HEK293 (cell line): Measurements from ENCODE around the gene HSD17B10.

Experiments used
- CTCF ChIA-PET: fragments of 350-600 bp; formaldehyde crosslinking; extraction: SDS; loops from one replicate; lab custom pipeline; 2021; ENCODE audit warnings: antibody characterized with exemption; lab: Yijun Ruan, JAX
- POLR2A ChIA-PET: fragments of 300-600 bp; formaldehyde crosslinking; extraction: SDS; loops from one replicate; lab custom pipeline; 2020; ENCODE audit warnings: antibody characterized with exemption, inconsistent platforms; lab: Yijun Ruan, JAX
- H3K27ac ChIP-seq: fragments of 200-500 bp; sonication (Bioruptor generic); 2 replicates; pipeline ENCODE4 v1.5.1; 2014; ENCODE audit warnings: low read depth, low read length, control low read depth, inconsistent platforms; ENCODE audit errors: extremely low read depth
- H3K36me3 ChIP-seq, 2 experiments: fragments of 200-500 bp in 1 of 2; sonication (Bioruptor generic) in 1 of 2; 1 replicate in 1 of 2; 2 replicates in 1 of 2; pipeline ENCODE4 v1.5.1; 2014 to 2017; ENCODE audit warnings: inconsistent platforms in 2 of 2, low read length in 2 of 2; ENCODE audit not compliant: control insufficient read depth in 2 of 2, insufficient read depth in 1 of 2
- H3K4me1 ChIP-seq: fragments of 200-500 bp; sonication (Bioruptor generic); 2 replicates; pipeline ENCODE4 v1.5.1; 2014; ENCODE audit warnings: mild to moderate bottlenecking, low read length, inconsistent platforms; ENCODE audit not compliant: control insufficient read depth, insufficient read depth
- H3K4me3 ChIP-seq: 2 replicates; pipeline ENCODE4 v1.5.1; 2011; ENCODE audit warnings: low read depth, mild to moderate bottlenecking, control low read depth, low read length, moderate library complexity
- H3K9me3 ChIP-seq: fragments of 200-500 bp; sonication (Bioruptor generic); 2 replicates; pipeline ENCODE4 v1.5.1; 2014; ENCODE audit warnings: low read depth, low read length, inconsistent platforms; ENCODE audit not compliant: control insufficient read depth, insufficient read depth
- BCL11A ChIP-seq: fragments of 450-650 bp; formaldehyde crosslinking; IDR thresholded peaks from 2 replicates; pipeline ENCODE4 v1.5.1; 2016; ENCODE audit warnings: low read depth, missing biosample characterization, missing genetic modification characterization
- EGR2 ChIP-seq: fragments of 450-650 bp; formaldehyde crosslinking; IDR thresholded peaks from 2 replicates; pipeline ENCODE4 v1.5.1; 2016; ENCODE audit warnings: low read depth, missing biosample characterization, missing genetic modification characterization
- GLIS1 ChIP-seq: fragments of 450-650 bp; formaldehyde crosslinking; IDR thresholded peaks from 2 replicates; pipeline ENCODE4 v1.5.1; 2016; ENCODE audit warnings: missing biosample characterization, missing genetic modification characterization
- GLIS2 ChIP-seq: fragments of 450-650 bp; formaldehyde crosslinking; IDR thresholded peaks from 2 replicates; pipeline ENCODE4 v1.5.1; 2016; ENCODE audit warnings: missing biosample characterization, missing genetic modification characterization
- KLF16 ChIP-seq: fragments of 450-650 bp; formaldehyde crosslinking; IDR thresholded peaks from 2 replicates; pipeline ENCODE4 v1.5.1; 2017; ENCODE audit warnings: missing biosample characterization, missing genetic modification characterization
- KLF8 ChIP-seq: fragments of 450-650 bp; formaldehyde crosslinking; IDR thresholded peaks from 2 replicates; pipeline ENCODE4 v1.5.1; 2016; ENCODE audit warnings: missing biosample characterization, missing genetic modification characterization
- KLF9 ChIP-seq: fragments of 450-650 bp; formaldehyde crosslinking; IDR thresholded peaks from 2 replicates; pipeline ENCODE4 v1.5.1; 2016; ENCODE audit warnings: missing biosample characterization, missing genetic modification characterization, low read depth
- PRDM4 ChIP-seq: fragments of 450-650 bp; formaldehyde crosslinking; IDR thresholded peaks from 2 replicates; pipeline ENCODE4 v1.5.1; 2017; ENCODE audit warnings: missing biosample characterization, missing genetic modification characterization
- SCRT2 ChIP-seq: fragments of 450-650 bp; formaldehyde crosslinking; IDR thresholded peaks from 2 replicates; pipeline ENCODE4 v1.5.1; 2016; ENCODE audit warnings: missing biosample characterization, missing genetic modification characterization
- SP3 ChIP-seq: fragments of 450-650 bp; formaldehyde crosslinking; IDR thresholded peaks from 2 replicates; pipeline ENCODE4 v1.5.1; 2016; ENCODE audit warnings: missing biosample characterization, missing genetic modification characterization
- YY1 ChIP-seq: fragments of 450-650 bp; formaldehyde crosslinking; IDR thresholded peaks from 2 replicates; pipeline ENCODE4 v1.5.1; 2018; ENCODE audit warnings: missing biosample characterization, missing genetic modification characterization
- ZBTB17 ChIP-seq: fragments of 450-650 bp; formaldehyde crosslinking; IDR thresholded peaks from 2 replicates; pipeline ENCODE4 v1.5.1; 2016; ENCODE audit warnings: missing biosample characterization, missing genetic modification characterization
- ZBTB20 ChIP-seq: fragments of 450-650 bp; formaldehyde crosslinking; IDR thresholded peaks from 2 replicates; pipeline ENCODE4 v1.5.1; 2016; ENCODE audit warnings: missing biosample characterization, missing genetic modification characterization
- ZNF2 ChIP-seq: fragments of 450-650 bp; formaldehyde crosslinking; IDR thresholded peaks from 2 replicates; pipeline ENCODE4 v1.5.1; 2016; ENCODE audit warnings: missing biosample characterization, missing genetic modification characterization
- ZNF248 ChIP-seq: fragments of 450-650 bp; formaldehyde crosslinking; IDR thresholded peaks from 2 replicates; pipeline ENCODE4 v1.5.1; 2017; ENCODE audit warnings: missing biosample characterization, missing genetic modification characterization
- ZNF335 ChIP-seq: fragments of 450-650 bp; formaldehyde crosslinking; conservative IDR thresholded peaks from 2 replicates; pipeline ENCODE4 v1.5.1; 2016; ENCODE audit warnings: missing biosample characterization, missing genetic modification characterization
- ZNF341 ChIP-seq: fragments of 450-650 bp; formaldehyde crosslinking; IDR thresholded peaks from 2 replicates; pipeline ENCODE4; 2016; ENCODE audit warnings: low read depth, missing biosample characterization, missing genetic modification characterization
- ZNF366 ChIP-seq: fragments of 450-650 bp; formaldehyde crosslinking; conservative IDR thresholded peaks from 2 replicates; pipeline ENCODE4 v1.5.1; 2016; ENCODE audit warnings: missing biosample characterization, missing genetic modification characterization
- ZNF501 ChIP-seq: fragments of 450-650 bp; formaldehyde crosslinking; IDR thresholded peaks from 2 replicates; pipeline ENCODE4 v1.5.1; 2016; ENCODE audit warnings: missing biosample characterization, missing genetic modification characterization
- ZNF629 ChIP-seq: fragments of 450-650 bp; formaldehyde crosslinking; IDR thresholded peaks from 2 replicates; pipeline ENCODE4 v1.5.1; 2017; ENCODE audit warnings: missing biosample characterization, missing genetic modification characterization
- ZSCAN23 ChIP-seq: fragments of 450-650 bp; formaldehyde crosslinking; IDR thresholded peaks from 2 replicates; pipeline ENCODE4 v1.5.1; 2016; ENCODE audit warnings: missing biosample characterization, missing genetic modification characterization
- ZXDB ChIP-seq: fragments of 450-650 bp; formaldehyde crosslinking; IDR thresholded peaks from 2 replicates; pipeline ENCODE4 v1.5.1; 2016; ENCODE audit warnings: missing biosample characterization, missing genetic modification characterization
- TF ChIP-seq, protein P1 (sequence below): fragments of 450-650 bp; formaldehyde crosslinking; IDR thresholded peaks from 2 replicates; pipeline ENCODE4 v1.5.1; 2016; ENCODE audit warnings: missing biosample characterization, missing genetic modification characterization
- TF ChIP-seq, protein P2 (sequence below): fragments of 450-650 bp; formaldehyde crosslinking; optimal IDR thresholded peaks from 2 replicates; pipeline ENCODE3; 2016; ENCODE audit warnings: missing biosample characterization, mild to moderate bottlenecking, missing genetic modification characterization
- TF ChIP-seq, protein P3 (sequence below): fragments of 450-650 bp; formaldehyde crosslinking; IDR thresholded peaks from 2 replicates; pipeline ENCODE4 v1.5.1; 2016; ENCODE audit warnings: missing biosample characterization, missing genetic modification characterization

The HSD17B10 gene

DNA sequence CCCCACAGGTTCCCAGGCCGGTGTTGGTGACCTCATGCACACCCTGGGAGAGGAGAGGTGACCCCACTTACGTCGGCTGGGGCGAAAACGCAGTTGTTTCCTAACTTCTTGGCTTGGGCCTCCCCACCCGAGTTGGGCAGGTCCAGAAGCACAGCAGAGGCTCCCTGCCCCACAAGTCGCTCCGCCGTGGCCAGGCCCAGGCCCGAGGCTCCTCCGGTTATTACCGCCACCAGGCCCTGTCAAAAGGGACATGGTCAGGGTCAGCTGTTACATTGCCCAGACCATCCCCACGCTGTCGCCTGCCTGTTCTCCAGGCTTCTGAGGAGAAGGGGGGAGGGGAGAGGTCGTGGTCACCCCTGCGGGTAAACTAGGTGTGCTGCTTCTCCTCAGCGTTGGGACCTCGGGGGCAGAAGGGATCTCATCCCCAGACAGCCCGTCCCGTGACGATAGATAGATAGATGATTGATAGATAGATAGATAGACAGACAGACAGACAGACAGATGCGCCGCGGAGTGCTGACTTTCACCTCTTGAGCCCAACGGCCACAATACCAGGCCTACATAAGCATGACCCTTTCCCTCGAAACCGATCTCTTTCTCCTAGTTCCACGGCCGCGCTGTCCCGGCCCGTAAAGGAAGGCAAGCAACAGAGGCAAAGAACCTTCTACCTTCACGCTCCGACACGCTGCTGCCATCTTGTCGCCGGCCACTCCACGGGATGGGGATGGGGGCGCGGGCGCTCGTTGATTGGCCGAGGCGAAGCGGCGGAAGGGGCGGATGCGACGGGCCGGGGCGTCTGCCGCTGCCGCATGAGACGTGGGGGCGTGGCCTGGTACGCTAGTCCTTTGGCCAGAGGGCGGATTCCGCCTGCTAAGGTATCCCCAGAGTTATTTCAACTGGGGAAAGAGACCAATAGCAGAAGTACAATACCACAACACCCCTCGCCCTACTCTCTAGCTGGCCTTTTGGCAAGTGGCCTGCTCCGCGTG lies at the start of gene HSD17B10:
HSD17B10 (minus strand) TSS at position 720 of the 989 bp plus-strand sequence; CDS start at position 695, 25 bp downstream.
- Histone ChIP-seq H3K36me3 (peaks cover 0 to 35% of the 10 kb centered on the region in 2 experiments; a peak in 2 of 3 replicates), H3K4me3 (peak within 1 kb of the TSS; percentile 63), H3K27ac (peak within 1 kb of the TSS; percentile 38; the same call in 1 of the 2 replicates), H3K4me1 (no peaks in the 10 kb centered on the region), H3K9me3 (no peaks in the 10 kb centered on the region)
- CTCF ChIA-PET = interaction anchor here (0.8 to 5.4 kb wide), 6 partner anchors 9 to 121 kb away, joined by 4 to 87 read pairs (median 12); partner anchors contain the start of genes RIBC1 and SMC1A
- POLR2A ChIA-PET = interaction anchor here (0.5 to 3.8 kb wide), 3 partner anchors 11 to 523 kb away, joined by 3 to 35 read pairs (median 3); partner anchors contain the start of genes RIBC1 and SMC1A
- TF ChIP-seq ZNF2 (tag by site-specific recombination) (0 out of 2 replicates have a peak, but pooled peaks have one; percentile 50), ZNF501 (tag by site-specific recombination) (0 out of 2 replicates have a peak, but pooled peaks have one; percentile 42), ZNF341 (tag by site-specific recombination) (peak; percentile 42; the same call in 1 of the 2 replicates), ZBTB20 (tag by site-specific recombination) (peak; percentile 44; the same call in 1 of the 2 replicates), EGR2 (tag by site-specific recombination) (no peak), ZNF366 (0 out of 2 replicates have a peak, but pooled peaks have one; percentile 22), KLF16 (0 out of 2 replicates have a peak, but pooled peaks have one; percentile 52), SCRT2 (tag by site-specific recombination) (0 out of 2 replicates have a peak, but pooled peaks have one; percentile 14), BCL11A (no peak), KLF9 (tag by site-specific recombination) (peak; percentile 85), ZBTB17 (peak; percentile 16; the same call in 1 of the 2 replicates), ZNF629 (tag by site-specific recombination) (no peak), GLIS2 (tag by site-specific recombination) (peak; percentile 36; the same call in 1 of the 2 replicates), ZNF335 (tag by site-specific recombination) (peak; percentile 62), YY1 (tag by site-specific recombination) (peak; percentile 67; the same call in 1 of the 2 replicates), ZSCAN23 (tag by site-specific recombination) (no peak), SP3 (tag by site-specific recombination) (peak; percentile 86), PRDM4 (tag by site-specific recombination) (no peak), ZNF248 (tag by site-specific recombination) (no peak), GLIS1 (tag by site-specific recombination) (peak; percentile 63), KLF8 (tag by site-specific recombination) (peak; percentile 81), ZXDB (tag by site-specific recombination) (peak; percentile 74)
- TF ChIP-seq, protein P1, sequence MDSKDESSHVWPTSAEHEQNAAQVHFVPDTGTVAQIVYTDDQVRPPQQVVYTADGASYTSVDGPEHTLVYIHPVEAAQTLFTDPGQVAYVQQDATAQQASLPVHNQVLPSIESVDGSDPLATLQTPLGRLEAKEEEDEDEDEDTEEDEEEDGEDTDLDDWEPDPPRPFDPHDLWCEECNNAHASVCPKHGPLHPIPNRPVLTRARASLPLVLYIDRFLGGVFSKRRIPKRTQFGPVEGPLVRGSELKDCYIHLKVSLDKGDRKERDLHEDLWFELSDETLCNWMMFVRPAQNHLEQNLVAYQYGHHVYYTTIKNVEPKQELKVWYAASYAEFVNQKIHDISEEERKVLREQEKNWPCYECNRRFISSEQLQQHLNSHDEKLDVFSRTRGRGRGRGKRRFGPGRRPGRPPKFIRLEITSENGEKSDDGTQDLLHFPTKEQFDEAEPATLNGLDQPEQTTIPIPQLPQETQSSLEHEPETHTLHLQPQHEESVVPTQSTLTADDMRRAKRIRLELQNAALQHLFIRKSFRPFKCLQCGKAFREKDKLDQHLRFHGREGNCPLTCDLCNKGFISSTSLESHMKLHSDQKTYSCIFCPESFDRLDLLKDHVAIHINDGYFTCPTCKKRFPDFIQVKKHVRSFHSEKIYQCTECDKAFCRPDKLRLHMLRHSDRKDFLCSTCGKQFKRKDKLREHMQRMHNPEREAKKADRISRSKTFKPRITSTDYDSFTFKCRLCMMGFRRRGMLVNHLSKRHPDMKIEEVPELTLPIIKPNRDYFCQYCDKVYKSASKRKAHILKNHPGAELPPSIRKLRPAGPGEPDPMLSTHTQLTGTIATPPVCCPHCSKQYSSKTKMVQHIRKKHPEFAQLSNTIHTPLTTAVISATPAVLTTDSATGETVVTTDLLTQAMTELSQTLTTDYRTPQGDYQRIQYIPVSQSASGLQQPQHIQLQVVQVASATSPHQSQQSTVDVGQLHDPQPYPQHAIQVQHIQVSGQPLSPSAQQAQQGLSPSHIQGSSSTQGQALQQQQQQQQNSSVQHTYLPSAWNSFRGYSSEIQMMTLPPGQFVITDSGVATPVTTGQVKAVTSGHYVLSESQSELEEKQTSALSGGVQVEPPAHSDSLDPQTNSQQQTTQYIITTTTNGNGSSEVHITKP (tag by site-specific recombination) = peak; percentile 72
- TF ChIP-seq, protein P2, sequence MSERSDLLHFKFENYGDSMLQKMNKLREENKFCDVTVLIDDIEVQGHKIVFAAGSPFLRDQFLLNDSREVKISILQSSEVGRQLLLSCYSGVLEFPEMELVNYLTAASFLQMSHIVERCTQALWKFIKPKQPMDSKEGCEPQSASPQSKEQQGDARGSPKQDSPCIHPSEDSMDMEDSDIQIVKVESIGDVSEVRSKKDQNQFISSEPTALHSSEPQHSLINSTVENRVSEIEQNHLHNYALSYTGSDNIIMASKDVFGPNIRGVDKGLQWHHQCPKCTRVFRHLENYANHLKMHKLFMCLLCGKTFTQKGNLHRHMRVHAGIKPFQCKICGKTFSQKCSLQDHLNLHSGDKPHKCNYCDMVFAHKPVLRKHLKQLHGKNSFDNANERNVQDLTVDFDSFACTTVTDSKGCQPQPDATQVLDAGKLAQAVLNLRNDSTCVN (tag by site-specific recombination) = peak; percentile 19
- TF ChIP-seq, protein P3, sequence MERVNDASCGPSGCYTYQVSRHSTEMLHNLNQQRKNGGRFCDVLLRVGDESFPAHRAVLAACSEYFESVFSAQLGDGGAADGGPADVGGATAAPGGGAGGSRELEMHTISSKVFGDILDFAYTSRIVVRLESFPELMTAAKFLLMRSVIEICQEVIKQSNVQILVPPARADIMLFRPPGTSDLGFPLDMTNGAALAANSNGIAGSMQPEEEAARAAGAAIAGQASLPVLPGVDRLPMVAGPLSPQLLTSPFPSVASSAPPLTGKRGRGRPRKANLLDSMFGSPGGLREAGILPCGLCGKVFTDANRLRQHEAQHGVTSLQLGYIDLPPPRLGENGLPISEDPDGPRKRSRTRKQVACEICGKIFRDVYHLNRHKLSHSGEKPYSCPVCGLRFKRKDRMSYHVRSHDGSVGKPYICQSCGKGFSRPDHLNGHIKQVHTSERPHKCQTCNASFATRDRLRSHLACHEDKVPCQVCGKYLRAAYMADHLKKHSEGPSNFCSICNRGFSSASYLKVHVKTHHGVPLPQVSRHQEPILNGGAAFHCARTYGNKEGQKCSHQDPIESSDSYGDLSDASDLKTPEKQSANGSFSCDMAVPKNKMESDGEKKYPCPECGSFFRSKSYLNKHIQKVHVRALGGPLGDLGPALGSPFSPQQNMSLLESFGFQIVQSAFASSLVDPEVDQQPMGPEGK = peak; percentile 51
